SK-N-SH (cell line): ENCODE data around the gene TENT4A. TPM values are rescaled to one million over a fixed set of nuclear protein-coding genes. Genes with fewer than 3 reads are reported as not detected.

Experiments used
- CTCF ChIA-PET: fragments of 300-600, 350-600 bp; formaldehyde crosslinking; extraction: SDS; loops from one replicate; lab custom pipeline; 2021; lab: Yijun Ruan, JAX
- POLR2A ChIA-PET: fragments of 350-600 bp; sonication (Branson Sonifier 250); formaldehyde crosslinking; extraction: SDS; loops from one replicate; lab custom pipeline; 2020; ENCODE audit warnings: antibody characterized with exemption, inconsistent platforms; lab: Yijun Ruan, JAX
- DNase-seq: peaks from one replicate; pipeline ENCODE4 v3.0.0; 2012
- H2AFZ ChIP-seq: fragments of 200-600 bp; sonication (generic); 2 replicates; pipeline ENCODE4 v1.8.1; 2016; ENCODE audit warnings: antibody characterized with exemption, mild to moderate bottlenecking, low read depth
- H3F3A ChIP-seq: fragments of 200-600 bp; sonication (generic); replicated peaks from 2 replicates; pipeline ENCODE3; 2016; ENCODE audit warnings: antibody characterized with exemption, mild to moderate bottlenecking; ENCODE audit not compliant: insufficient read depth
- H3K27ac ChIP-seq, 2 experiments: fragments of 200-500 bp in 1 of 2; fragments of 200-600 bp in 1 of 2; sonication (Bioruptor generic) in 1 of 2; sonication (generic), shearing (Covaris generic) in 1 of 2; 2 replicates each; pipeline versions ENCODE4 v1.5.1 to v1.6.1; 2014 to 2016; ENCODE audit warnings: low read depth in 2 of 2, inconsistent platforms in 1 of 2, low read length in 1 of 2, mild to moderate bottlenecking in 1 of 2, mixed read lengths in 1 of 2
- H3K27me3 ChIP-seq: fragments of 200-600 bp; sonication (generic), shearing (Covaris generic); 2 replicates; pipeline ENCODE4 v1.6.1; 2016; ENCODE audit warnings: mixed run types; ENCODE audit not compliant: insufficient read depth
- H3K36me3 ChIP-seq, 2 experiments: fragments of 200-500 bp in 1 of 2; fragments of 200-600 bp in 1 of 2; sonication (Bioruptor generic) in 1 of 2; sonication (generic) in 1 of 2; replicated peaks in 1 of 2; 2 replicates each; pipeline versions ENCODE3 to v1.5.1; 2014 to 2016; ENCODE audit warnings: low read length in 1 of 2, mild to moderate bottlenecking in 1 of 2; ENCODE audit not compliant: insufficient read depth in 2 of 2, control insufficient read depth in 1 of 2
- H3K4me1 ChIP-seq, 2 experiments: fragments of 200-500 bp in 1 of 2; fragments of 200-600 bp in 1 of 2; sonication (Bioruptor generic) in 1 of 2; sonication (generic), shearing (Covaris generic) in 1 of 2; 2 replicates each; pipeline versions ENCODE4 v1.5.1 to v1.6.1; 2014 to 2016; ENCODE audit warnings: low read depth in 1 of 2, low read length in 1 of 2, mixed run types in 1 of 2; ENCODE audit not compliant: insufficient read depth in 2 of 2, control insufficient read depth in 1 of 2
- H3K4me2 ChIP-seq: fragments of 200-600 bp; sonication (generic), shearing (Covaris generic); 2 replicates; pipeline ENCODE4 v1.6.1; 2017; ENCODE audit warnings: mixed run types
- H3K4me3 ChIP-seq, 2 experiments: fragments of 200-500 bp in 1 of 2; fragments of 200-600 bp in 1 of 2; sonication (Bioruptor generic) in 1 of 2; sonication (generic), shearing (Covaris generic) in 1 of 2; 2 replicates each; pipeline versions ENCODE4 v1.5.1 to v1.8.1; 2014 to 2016; ENCODE audit warnings: low read depth in 2 of 2, inconsistent platforms in 1 of 2, low read length in 1 of 2, mild to moderate bottlenecking in 1 of 2, mixed read lengths in 1 of 2, moderate library complexity in 1 of 2
- H3K79me2 ChIP-seq: fragments of 200-600 bp; sonication (generic); 2 replicates; pipeline ENCODE4 v1.8.1; 2017; ENCODE audit warnings: mild to moderate bottlenecking; ENCODE audit not compliant: insufficient read depth
- H3K9ac ChIP-seq: fragments of 200-600 bp; sonication (generic); 2 replicates; pipeline ENCODE4 v1.6.1; 2017; ENCODE audit warnings: mixed run types
- H3K9me2 ChIP-seq: fragments of 200-600 bp; sonication (generic); 2 replicates; pipeline ENCODE4 v1.6.1; 2017; ENCODE audit warnings: mixed run types
- H3K9me3 ChIP-seq: fragments of 200-600 bp; sonication (generic); 2 replicates; pipeline ENCODE4 v1.6.1; 2017; ENCODE audit warnings: mixed run types, mild to moderate bottlenecking, moderate library complexity
- H4K20me1 ChIP-seq: fragments of 200-600 bp; sonication (generic); 2 replicates; pipeline ENCODE4 v1.6.1; 2017; ENCODE audit warnings: mild to moderate bottlenecking, mixed run types; ENCODE audit not compliant: insufficient read depth
- EP300 ChIP-seq, 2 experiments: IDR thresholded peaks; 2 replicates each; pipeline versions ENCODE4 v1.4.0 to v1.6.1; 2012; ENCODE audit warnings: borderline replicate concordance in 1 of 2, low read depth in 1 of 2, low read length in 1 of 2
- FOSL2 ChIP-seq: IDR thresholded peaks from 2 replicates; pipeline ENCODE4 v1.4.0; 2012; ENCODE audit warnings: low read depth, mild to moderate bottlenecking, moderate library complexity, borderline replicate concordance
- MEF2A ChIP-seq: IDR thresholded peaks from 2 replicates; pipeline ENCODE4 v1.4.0; 2012; ENCODE audit warnings: low read depth, borderline replicate concordance
- MXI1 ChIP-seq: IDR thresholded peaks from 2 replicates; pipeline ENCODE4 v1.6.1; 2012; ENCODE audit warnings: mild to moderate bottlenecking, low read depth, low read length, improper control_type of control experiment
- POLR2AphosphoS5 ChIP-seq: IDR thresholded peaks from 2 replicates; pipeline ENCODE4 v1.6.1; 2012; ENCODE audit warnings: low read depth, low read length
- RAD21 ChIP-seq: IDR thresholded peaks from 2 replicates; pipeline ENCODE4 v1.6.1; 2012; ENCODE audit warnings: mild to moderate bottlenecking, low read length
- RCOR1 ChIP-seq: fragments of 150-350 bp; IDR thresholded peaks from 2 replicates; pipeline ENCODE4 v1.6.1; 2017; ENCODE audit warnings: antibody characterized with exemption, low read length
- RXRA ChIP-seq: IDR thresholded peaks from 2 replicates; pipeline ENCODE4 v1.4.0; 2012; ENCODE audit warnings: low read depth, mild to moderate bottlenecking, borderline replicate concordance
- SIN3A ChIP-seq: IDR thresholded peaks from 2 replicates; pipeline ENCODE4 v1.6.1; 2012; ENCODE audit warnings: low read depth, mild to moderate bottlenecking, low read length, moderate library complexity, borderline replicate concordance
- WGBS: methylation state at CpG from one replicate; pipeline ENCODE4 v1.1.6; 2017; ENCODE audit warnings: low lambda C conversion rate; 5-methylcytosine and 5-hydroxymethylcytosine counted together
- polyA plus RNA-seq, 3 experiments: library from polyadenylated mRNA; depleted of rRNA; stranded (reverse); fragments of >200 nt; gene quantifications; 2 replicates each; pipeline ENCODE4 v1.2.3, GENCODE V29; 2012
- TF ChIP-seq, protein P1 (sequence below): IDR thresholded peaks from 2 replicates; pipeline ENCODE4; 2012
- TF ChIP-seq, protein P2 (sequence below): IDR thresholded peaks from 2 replicates; pipeline ENCODE4 v1.4.0; 2012; ENCODE audit warnings: low read depth, borderline replicate concordance
- TF ChIP-seq, protein P3 (sequence below): fragments of 150-350 bp; IDR thresholded peaks from 2 replicates; pipeline ENCODE4 v1.6.1; 2016; ENCODE audit warnings: mild to moderate bottlenecking, low read depth, low read length
- TF ChIP-seq, protein P4 (sequence below): fragments of 150-350 bp; IDR thresholded peaks from 2 replicates; pipeline ENCODE4 v1.6.1; 2017; ENCODE audit warnings: antibody characterized with exemption, low read length, low read depth, borderline replicate concordance
- TF ChIP-seq, protein P5 (sequence below): IDR thresholded peaks from 2 replicates; pipeline ENCODE4 v1.4.0; 2012; ENCODE audit warnings: low read depth

Gene TENT4A
- polyA plus RNA-seq, 1 of the 3 experiments (the other 2 are of a cell fraction) = 6.0 TPM

DNA sequence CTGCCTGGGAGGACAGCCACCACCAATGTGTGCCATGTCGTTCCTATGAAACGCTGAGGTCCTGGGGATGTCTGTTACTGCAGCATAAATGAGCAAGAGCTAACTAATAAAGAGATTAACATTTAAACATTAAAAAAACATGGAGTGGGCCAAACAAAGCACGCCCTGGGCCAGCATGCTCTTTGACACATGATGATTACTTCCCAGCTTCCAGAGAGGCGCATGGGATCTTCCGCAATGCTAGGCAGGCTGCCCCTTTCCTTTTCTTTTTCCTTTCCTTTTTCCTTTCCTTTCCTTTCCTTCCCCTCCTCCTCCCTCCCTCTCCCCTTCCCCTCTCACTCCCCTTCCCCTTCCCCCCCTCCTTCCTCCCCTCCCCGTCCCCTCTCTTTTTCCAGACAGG is 10.6 kb upstream of the TENT4A start:
- Histone ChIP-seq H3K9me3 (no peaks in the 10 kb centered on the region), H3K36me3 (no peaks in the 10 kb centered on the region), H3K27me3 (no peaks in the 10 kb centered on the region), H4K20me1 (no peaks in the 10 kb centered on the region), H3K9me2 (no peaks in the 10 kb centered on the region), H3K27ac (no peak overlapping the region), H3F3A (no peaks in the 10 kb centered on the region), H3K79me2 (no peaks in the 10 kb centered on the region), H3K4me1 (peaks cover 9 to 22% of the 10 kb centered on the region in 2 experiments; a peak in 3 of 4 replicates), H3K4me3 (no peak overlapping the region), H3K4me2 (no peak overlapping the region), H3K9ac (no peak overlapping the region), H2AFZ (no peak overlapping the region)
- 91% methylated on average over 6 of the region's 6 CpGs for WGBS
- TF ChIP-seq RXRA = no peak
- TF ChIP-seq, protein P1, sequence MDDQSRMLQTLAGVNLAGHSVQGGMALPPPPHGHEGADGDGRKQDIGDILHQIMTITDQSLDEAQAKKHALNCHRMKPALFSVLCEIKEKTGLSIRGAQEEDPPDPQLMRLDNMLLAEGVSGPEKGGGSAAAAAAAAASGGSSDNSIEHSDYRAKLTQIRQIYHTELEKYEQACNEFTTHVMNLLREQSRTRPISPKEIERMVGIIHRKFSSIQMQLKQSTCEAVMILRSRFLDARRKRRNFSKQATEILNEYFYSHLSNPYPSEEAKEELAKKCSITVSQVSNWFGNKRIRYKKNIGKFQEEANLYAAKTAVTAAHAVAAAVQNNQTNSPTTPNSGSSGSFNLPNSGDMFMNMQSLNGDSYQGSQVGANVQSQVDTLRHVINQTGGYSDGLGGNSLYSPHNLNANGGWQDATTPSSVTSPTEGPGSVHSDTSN = no peak
- no peak for TF ChIP-seq RCOR1
- TF ChIP-seq POLR2AphosphoS5 = no peak
- TF ChIP-seq, protein P2, sequence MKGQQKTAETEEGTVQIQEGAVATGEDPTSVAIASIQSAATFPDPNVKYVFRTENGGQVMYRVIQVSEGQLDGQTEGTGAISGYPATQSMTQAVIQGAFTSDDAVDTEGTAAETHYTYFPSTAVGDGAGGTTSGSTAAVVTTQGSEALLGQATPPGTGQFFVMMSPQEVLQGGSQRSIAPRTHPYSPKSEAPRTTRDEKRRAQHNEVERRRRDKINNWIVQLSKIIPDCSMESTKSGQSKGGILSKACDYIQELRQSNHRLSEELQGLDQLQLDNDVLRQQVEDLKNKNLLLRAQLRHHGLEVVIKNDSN = no peak
- TF ChIP-seq, protein P3, sequence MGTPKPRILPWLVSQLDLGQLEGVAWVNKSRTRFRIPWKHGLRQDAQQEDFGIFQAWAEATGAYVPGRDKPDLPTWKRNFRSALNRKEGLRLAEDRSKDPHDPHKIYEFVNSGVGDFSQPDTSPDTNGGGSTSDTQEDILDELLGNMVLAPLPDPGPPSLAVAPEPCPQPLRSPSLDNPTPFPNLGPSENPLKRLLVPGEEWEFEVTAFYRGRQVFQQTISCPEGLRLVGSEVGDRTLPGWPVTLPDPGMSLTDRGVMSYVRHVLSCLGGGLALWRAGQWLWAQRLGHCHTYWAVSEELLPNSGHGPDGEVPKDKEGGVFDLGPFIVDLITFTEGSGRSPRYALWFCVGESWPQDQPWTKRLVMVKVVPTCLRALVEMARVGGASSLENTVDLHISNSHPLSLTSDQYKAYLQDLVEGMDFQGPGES = no peak
- no peak for TF ChIP-seq EP300 (IDR thresholded peaks at IDR 0.05; ENCODE audit: borderline replicate concordance in 1 of 2, low read depth in 1 of 2, low read length in 1 of 2)
- no peak for TF ChIP-seq FOSL2
- no peak for TF ChIP-seq MEF2A
- TF ChIP-seq SIN3A = no peak
- TF ChIP-seq, protein P4, sequence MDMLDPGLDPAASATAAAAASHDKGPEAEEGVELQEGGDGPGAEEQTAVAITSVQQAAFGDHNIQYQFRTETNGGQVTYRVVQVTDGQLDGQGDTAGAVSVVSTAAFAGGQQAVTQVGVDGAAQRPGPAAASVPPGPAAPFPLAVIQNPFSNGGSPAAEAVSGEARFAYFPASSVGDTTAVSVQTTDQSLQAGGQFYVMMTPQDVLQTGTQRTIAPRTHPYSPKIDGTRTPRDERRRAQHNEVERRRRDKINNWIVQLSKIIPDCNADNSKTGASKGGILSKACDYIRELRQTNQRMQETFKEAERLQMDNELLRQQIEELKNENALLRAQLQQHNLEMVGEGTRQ = no peak
- no peak for TF ChIP-seq RAD21
- TF ChIP-seq MXI1 = no peak
- TF ChIP-seq, protein P5, sequence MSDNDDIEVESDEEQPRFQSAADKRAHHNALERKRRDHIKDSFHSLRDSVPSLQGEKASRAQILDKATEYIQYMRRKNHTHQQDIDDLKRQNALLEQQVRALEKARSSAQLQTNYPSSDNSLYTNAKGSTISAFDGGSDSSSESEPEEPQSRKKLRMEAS = no peak
- ChIA-PET CTCF (interaction anchor here (1.1 kb wide), 1 partner anchor 27 kb away, joined by 3 read pairs; no protein-coding TSS in a partner anchor), POLR2A (no interaction called here)
- DNase-seq = no peak
